HG03175 (cell line): ENCODE measurements around the gene FMO1.
A peak's percentile ranks its signal among the peaks of the same experiment; 100 is the strongest.
"Not testable (repeated sequence)": the region's sequence is repeated elsewhere in the genome, so short reads cannot be mapped to it uniquely, and the experiment has no call there.

Experiments used
- ATAC-seq: cut with Tn5 transposase; IDR thresholded peaks from one replicate; pipeline ENCODE4 v1.9.1; 2021; ENCODE audit warnings: mild to moderate bottlenecking, moderate library complexity; ENCODE audit not compliant: unreplicated experiment

FMO1 gene, protein sequence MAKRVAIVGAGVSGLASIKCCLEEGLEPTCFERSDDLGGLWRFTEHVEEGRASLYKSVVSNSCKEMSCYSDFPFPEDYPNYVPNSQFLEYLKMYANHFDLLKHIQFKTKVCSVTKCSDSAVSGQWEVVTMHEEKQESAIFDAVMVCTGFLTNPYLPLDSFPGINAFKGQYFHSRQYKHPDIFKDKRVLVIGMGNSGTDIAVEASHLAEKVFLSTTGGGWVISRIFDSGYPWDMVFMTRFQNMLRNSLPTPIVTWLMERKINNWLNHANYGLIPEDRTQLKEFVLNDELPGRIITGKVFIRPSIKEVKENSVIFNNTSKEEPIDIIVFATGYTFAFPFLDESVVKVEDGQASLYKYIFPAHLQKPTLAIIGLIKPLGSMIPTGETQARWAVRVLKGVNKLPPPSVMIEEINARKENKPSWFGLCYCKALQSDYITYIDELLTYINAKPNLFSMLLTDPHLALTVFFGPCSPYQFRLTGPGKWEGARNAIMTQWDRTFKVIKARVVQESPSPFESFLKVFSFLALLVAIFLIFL

GRCh38 chr1:171248302-171248701 is at the start of gene FMO1:
FMO1 (plus strand) TSS chr1:171248494; CDS start chr1:171258088, 9,594 bp downstream.
- no peak for ATAC-seq

GRCh38 chr1:171204296-171204695 is 44.0 kb upstream of the FMO1 start:
- no peak for ATAC-seq

DNA sequence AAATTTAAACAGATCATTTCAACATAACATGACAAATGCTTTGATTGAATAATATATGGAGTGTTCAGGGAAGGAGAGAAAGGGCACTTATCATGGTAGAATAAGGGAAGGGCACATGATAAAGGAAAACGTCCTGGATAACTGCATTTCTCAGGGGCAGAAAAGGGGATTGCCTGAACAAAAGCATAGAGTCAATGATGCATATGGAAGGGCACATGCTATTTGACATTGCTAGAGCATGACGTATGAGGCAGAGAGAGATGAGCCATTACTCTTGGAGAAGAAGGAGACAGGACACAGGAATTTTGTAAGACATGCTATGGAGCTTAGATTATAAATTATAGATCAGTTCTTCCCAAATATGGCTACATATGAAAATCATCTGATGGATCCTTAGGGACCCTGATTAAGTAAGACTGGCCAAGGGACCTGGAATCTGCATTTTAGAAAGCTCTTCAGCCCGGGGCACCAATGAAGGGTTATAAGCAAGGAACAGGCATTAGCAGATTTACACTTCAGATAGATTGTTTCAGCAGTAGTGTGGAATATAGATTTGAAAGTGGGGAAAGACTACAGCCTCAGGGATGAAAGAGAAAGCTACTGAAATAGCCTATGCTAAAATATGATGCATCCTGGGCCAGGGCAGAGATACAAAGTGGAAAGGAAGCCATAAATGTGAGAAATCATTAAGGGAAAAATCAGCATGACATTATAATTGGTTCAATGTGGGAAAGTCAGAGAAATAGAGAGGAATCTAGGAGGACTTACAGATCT is 41.9 kb upstream of the FMO1 start:
- no peak for ATAC-seq

DNA sequence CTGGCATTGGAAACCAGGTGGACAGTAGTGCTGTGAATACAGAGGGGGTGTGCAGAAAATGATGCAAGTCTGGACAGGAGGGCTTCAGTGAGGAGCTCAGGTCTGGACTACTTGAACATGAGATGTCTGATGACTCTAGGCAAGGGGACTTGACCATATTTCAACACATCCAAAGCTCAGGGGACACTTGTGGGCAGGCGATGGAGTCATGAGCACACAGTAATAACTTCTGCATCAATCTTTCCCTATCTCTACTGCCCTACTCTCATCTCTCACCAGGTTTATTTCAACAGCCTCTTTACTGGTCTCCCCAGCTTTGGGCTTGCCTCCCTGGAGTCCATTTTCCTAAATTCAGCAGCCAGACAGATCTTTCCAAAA is 41.3 kb upstream of the FMO1 start:
- ATAC-seq: no peak

- no peak for ATAC-seq
These were observed 40.9 kb upstream of the FMO1 start for GRCh38 chr1:171207377-171207776.

DNA sequence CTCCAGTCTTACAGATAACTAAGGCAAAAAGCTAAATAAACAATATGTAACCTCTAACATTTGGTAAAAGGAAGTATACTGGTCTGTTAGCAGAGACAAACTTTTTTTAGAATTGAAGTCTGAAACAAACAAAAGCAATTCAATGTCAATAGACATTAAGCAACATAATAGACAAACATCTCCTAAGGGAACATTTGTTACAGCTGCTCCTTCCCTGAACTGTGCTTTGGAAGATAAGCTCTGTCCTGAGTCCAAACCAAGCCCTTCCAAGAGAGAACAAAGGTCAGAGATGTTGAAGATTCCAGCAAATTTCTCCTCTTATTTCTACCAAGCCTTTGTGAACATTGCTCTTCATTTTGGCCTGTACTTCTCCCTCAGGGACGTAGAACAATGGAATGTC is 37.9 kb upstream of the FMO1 start:
- ATAC-seq: no peak

DNA sequence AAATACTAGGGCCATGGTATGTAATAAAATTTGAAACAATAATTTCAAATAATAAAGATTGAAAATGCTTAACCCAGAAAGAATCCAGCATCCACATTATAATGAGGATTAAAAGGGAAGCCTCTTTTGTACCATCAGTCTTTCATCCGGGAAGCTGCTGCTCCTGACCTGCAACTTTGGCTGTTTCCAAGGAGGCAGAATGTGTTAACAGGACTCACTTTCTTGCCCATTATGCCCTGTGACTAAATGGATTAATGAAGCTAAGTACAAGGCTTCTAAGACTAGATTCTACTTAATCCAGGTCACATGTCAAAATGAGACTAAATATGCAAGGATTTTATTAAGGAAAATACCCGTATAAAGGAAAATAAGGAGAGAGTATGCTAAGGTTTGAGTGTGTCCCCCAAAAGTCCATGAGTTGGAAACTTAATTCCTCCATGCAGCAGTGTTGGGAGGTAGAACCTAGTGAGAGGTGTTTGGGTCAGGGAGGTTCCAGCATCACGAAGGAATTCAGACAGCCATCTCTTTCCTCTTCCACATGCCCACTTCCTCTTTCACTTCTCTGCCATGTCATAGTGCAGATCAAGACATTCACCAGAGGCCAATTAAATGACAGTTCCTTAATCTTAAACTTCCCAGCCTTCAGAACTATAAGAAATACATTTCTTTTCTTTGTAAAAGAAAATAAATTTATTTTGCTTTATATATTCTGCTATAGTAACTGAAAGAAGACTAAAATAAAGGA is 35.5 kb upstream of the FMO1 start:
- ATAC-seq: no peak

- ATAC-seq: no peak
These were observed 34.5 kb upstream of the FMO1 start for GRCh38 chr1:171213559-171214454.

DNA sequence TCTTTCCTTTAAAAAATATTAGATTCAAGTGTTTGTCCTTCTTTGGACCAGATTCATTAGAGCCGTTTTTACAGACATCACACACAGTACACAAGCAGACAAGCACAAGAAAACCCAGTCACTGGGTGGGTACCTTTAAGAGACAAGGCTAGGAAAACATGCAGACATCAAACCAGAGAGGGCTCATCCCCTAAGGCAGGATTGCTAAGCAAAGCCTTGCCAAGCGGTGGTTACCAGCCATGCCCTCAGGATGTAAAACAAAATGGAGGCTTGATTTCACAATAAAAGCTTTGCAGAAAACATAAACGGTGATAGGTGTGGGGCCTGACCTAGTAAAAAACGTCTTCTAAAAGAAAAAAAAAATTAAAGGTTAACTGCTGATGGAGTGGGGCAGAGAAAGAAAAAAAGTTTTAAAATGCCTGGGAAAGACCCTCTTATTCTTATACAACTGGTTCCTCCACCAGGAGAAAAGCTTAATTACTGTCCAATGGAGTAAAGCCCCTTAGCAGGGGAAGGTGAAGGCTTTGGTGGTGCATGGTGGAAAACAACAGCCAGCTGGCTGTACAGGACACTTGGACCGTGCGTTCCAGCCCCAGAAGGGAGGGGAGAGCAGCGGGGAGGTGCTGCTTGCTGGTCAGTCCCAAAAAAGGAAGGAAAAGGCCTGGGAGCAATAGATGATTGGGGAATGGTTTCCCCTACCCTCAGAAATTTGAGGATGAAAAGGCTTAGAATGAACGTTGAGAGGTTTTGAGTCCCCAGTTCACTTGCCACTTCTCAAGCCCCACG is 30.4 kb upstream of the FMO1 start:
- ATAC-seq: no peak

DNA sequence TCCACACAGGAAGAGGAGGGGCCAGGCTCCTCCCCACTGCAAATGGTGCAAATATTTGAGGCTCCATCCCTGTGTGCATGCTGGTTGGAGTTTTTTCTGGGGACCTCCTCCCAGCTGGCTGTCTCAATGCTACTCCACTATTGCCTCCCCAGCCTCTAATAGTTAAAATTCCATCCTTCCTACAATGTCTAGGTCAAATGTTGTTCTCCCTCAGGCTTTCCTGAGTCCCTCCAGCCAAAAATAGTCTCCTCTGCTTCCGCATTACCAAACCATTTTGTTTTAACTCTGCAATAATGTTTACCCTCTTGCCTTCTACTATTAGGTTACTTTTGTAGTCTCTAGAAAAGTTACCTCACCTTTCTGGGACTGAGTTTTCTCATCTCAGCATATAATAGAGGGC is 29.6 kb upstream of the FMO1 start:
- no peak for ATAC-seq

GRCh38 chr1:171219346-171220080 is 28.8 kb upstream of the FMO1 start:
- ATAC-seq: no peak

- ATAC-seq: no peak
These were observed 28.2 kb upstream of the FMO1 start for GRCh38 chr1:171220081-171220420.

- ATAC-seq: no peak
These were observed 27.7 kb upstream of the FMO1 start for GRCh38 chr1:171220581-171221054.

DNA sequence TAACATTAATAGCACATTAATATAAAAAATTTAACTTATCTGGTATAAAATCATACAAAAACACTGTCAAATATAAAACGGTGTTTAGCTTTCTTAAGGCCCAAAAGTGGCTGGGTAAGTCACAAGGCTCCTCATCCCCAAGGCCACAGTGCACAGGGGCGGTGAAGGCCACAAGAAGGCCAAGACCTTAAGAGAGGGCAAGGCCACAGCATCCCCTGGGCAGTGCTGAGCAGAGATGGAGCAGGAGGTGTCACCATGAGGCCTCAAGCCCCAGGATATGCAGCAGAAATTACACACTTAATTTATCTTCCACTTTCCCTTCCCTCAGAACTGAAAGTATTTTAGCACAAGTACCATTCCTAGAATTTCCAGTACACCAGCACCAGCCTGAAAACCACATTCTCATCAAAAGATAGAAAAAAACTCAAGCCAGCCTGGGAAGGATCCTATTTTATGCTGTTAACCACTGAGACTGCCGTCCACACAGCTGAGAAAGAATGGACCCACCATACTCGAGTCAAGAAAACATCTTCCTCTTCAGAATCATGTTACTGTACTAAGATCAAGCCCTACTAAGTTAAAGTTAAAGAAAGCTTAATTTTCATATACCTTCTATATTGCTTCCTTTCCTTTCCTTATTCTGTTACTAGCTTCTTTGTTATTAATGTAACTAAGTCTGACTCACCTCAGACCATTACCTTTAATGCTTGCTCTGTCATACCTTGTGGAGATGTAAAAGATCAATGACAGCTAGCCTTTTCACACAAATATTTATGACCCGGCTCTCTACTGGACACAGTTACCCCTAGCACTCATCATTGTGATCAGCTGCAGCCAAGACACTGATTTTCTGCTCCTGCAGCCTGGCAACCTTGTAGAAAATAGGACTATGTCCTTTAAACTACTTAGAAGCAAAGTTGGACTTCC is 26.4 kb upstream of the FMO1 start:
- no peak for ATAC-seq

DNA sequence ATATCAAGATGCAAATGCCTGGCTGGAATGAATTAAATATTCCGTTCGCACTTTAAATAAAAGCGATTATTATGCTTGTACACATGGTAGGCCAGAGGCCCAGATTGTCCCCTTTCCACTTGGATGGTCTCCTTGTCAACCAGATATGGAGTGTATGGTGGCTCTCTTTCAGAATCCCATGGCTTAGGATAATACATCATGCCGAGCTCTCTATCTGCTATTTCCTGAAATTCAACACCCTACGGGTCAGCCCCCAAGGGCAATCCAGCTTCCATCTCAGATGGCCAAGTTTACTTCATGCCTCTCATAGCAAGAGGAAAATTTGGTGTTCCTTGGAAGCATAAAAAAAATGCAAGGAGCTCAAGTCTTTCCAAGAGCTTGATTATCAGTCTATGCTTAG is 25.4 kb upstream of the FMO1 start:
- no peak for ATAC-seq

GRCh38 chr1:171224257-171224656 is 24.0 kb upstream of the FMO1 start:
- ATAC-seq: not testable (repeated sequence)

DNA sequence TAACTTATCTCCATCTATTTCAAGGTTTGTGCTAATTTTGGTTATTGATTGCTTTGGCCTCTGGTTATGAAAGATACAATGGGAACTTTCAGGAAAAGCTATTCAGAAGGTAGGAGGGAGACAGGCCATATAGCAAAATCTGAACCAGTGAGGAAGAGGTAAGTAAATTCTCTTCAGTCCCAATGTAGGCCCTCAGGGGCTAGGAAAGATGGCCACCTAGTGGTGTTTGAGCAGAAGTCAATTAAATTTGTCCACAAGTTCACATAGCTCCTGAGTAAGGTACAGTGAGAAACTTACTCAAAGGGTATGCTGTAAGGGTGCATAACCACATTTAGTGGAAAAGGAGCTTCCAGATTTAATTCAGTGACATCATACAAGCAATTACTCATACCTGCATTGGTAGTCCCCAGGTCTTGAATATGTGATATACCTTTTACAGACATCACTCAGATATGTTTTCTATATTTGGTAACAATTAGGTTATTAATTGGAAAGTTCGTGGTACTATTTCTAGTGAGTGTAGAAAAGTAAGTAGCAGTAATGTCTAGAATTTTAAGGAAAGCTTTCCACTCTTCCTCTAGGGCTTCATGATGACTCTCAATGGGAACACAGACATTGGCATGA is 21.4 kb upstream of the FMO1 start:
- peak; percentile 90 for ATAC-seq
